GM04503 (cell line): Measurements from ENCODE around the gene TGFBR1.
A peak's percentile ranks its signal among the peaks of the same experiment; 100 is the strongest.

Experiments
- DNase-seq: peaks from one replicate; pipeline ENCODE4 v3.0.0-alpha.2; 2012; ENCODE audit warnings: low read depth

TGFBR1 gene

GRCh38 chr9:99107421-99107820 is 2.5 kb downstream of the TGFBR1 start:
- no peak for DNase-seq

GRCh38 chr9:99108131-99108530 is 3.2 kb downstream of the TGFBR1 start:
- no peak for DNase-seq

- DNase-seq: peak; percentile 60
Measured at GRCh38 chr9:99109522-99109921, 4.6 kb downstream of the TGFBR1 start.

- DNase-seq: no peak
Measured at GRCh38 chr9:99112750-99113413, 8.0 kb downstream of the TGFBR1 start.

- no peak for DNase-seq
Measured at GRCh38 chr9:99113414-99114048, 8.6 kb downstream of the TGFBR1 start.

- no peak for DNase-seq
Measured at GRCh38 chr9:99114049-99114440, 9.1 kb downstream of the TGFBR1 start.

- DNase-seq: no peak
Measured at GRCh38 chr9:99114846-99115500, 10.1 kb downstream of the TGFBR1 start.

- DNase-seq: no peak
Measured at GRCh38 chr9:99116003-99116411, 11.1 kb downstream of the TGFBR1 start.

- DNase-seq: no peak
Measured at GRCh38 chr9:99118782-99119466, 14.0 kb downstream of the TGFBR1 start.

GRCh38 chr9:99119976-99120655 is 15.2 kb downstream of the TGFBR1 start:
- DNase-seq: no peak

- no peak for DNase-seq
Measured at GRCh38 chr9:99121604-99122003, 16.7 kb downstream of the TGFBR1 start.

GRCh38 chr9:99124534-99125255 is 19.8 kb downstream of the TGFBR1 start:
- no peak for DNase-seq

GRCh38 chr9:99125446-99125845 is 20.5 kb downstream of the TGFBR1 start:
- no peak for DNase-seq

- DNase-seq: no peak
Measured at GRCh38 chr9:99126312-99126711, 21.4 kb downstream of the TGFBR1 start.

GRCh38 chr9:99127356-99128132 is 22.6 kb downstream of the TGFBR1 start:
- peak; percentile 49 for DNase-seq

- DNase-seq: no peak
Measured at GRCh38 chr9:99128133-99128406, 23.2 kb downstream of the TGFBR1 start.

GRCh38 chr9:99129091-99129490 is 24.2 kb downstream of the TGFBR1 start:
- no peak for DNase-seq

GRCh38 chr9:99130069-99130468 is 25.2 kb downstream of the TGFBR1 start:
- DNase-seq: no peak

GRCh38 chr9:99133145-99133544 is 28.2 kb downstream of the TGFBR1 start:
- no peak for DNase-seq

- DNase-seq: peak; percentile 56
Measured at GRCh38 chr9:99134893-99135341, 30.0 kb downstream of the TGFBR1 start.

GRCh38 chr9:99135456-99135855 is 30.5 kb downstream of the TGFBR1 start:
- DNase-seq: no peak
